Body of pancreas (tissue), 4 donors: Measurements from ENCODE around the gene TNS3.

Source experiments
- CTCF ChIP-seq, 7 experiments: fragments of 450-650 bp in 4 of 7; fragments of 200-600 bp in 3 of 7; sonication (generic) in 3 of 7; IDR thresholded peaks; one replicate each; pipeline ENCODE4 v1.5.1; 2016 to 2019; ENCODE audit warnings: antibody characterized with exemption in 7 of 7
- POLR2A ChIP-seq, 3 donors: fragments of 450-650 bp; IDR thresholded peaks; one replicate each; pipeline ENCODE4 v1.6.1; 2016; ENCODE audit warnings: antibody characterized with exemption in 3 of 3, mild to moderate bottlenecking in 2 of 3

GRCh38 chr7:47415318-47416212, 166.3 kb downstream of the TNS3 start:
- TF ChIP-seq CTCF (IDR thresholded peaks at IDR 0.05) (no peak), POLR2A (IDR thresholded peaks at IDR 0.05) (no peak)
